HEK293 (cell line): ENCODE measurements around the gene GALNT10.

ENCODE experiments used
- BCL11B ChIP-seq: fragments of 450-650 bp; formaldehyde crosslinking; IDR thresholded peaks from 2 replicates; pipeline ENCODE4 v1.5.1; 2016; ENCODE audit warnings: low read depth, missing biosample characterization, missing genetic modification characterization
- KLF7 ChIP-seq: fragments of 450-650 bp; formaldehyde crosslinking; IDR thresholded peaks from 2 replicates; pipeline ENCODE4 v1.5.1; 2016; ENCODE audit warnings: missing biosample characterization, missing genetic modification characterization, borderline replicate concordance
- OVOL3 ChIP-seq: fragments of 450-650 bp; formaldehyde crosslinking; IDR thresholded peaks from 2 replicates; pipeline ENCODE4 v1.5.1; 2016; ENCODE audit warnings: missing biosample characterization, missing genetic modification characterization
- SP7 ChIP-seq: fragments of 450-650 bp; formaldehyde crosslinking; IDR thresholded peaks from 2 replicates; pipeline ENCODE4 v1.5.1; 2016; ENCODE audit warnings: missing biosample characterization, missing genetic modification characterization
- ZBTB49 ChIP-seq: fragments of 450-650 bp; formaldehyde crosslinking; IDR thresholded peaks from 2 replicates; pipeline ENCODE4 v1.5.1; 2016; ENCODE audit warnings: missing biosample characterization, missing genetic modification characterization, low read depth
- ZFP3 ChIP-seq: fragments of 450-650 bp; formaldehyde crosslinking; IDR thresholded peaks from 2 replicates; pipeline ENCODE4 v1.5.1; 2016; ENCODE audit warnings: low read depth, missing biosample characterization, missing genetic modification characterization
- ZFP41 ChIP-seq: fragments of 450-650 bp; formaldehyde crosslinking; IDR thresholded peaks from 2 replicates; pipeline ENCODE4 v1.5.1; 2016; ENCODE audit warnings: missing biosample characterization, missing genetic modification characterization, borderline replicate concordance
- ZFP69B ChIP-seq: fragments of 450-650 bp; formaldehyde crosslinking; IDR thresholded peaks from 2 replicates; pipeline ENCODE4 v1.5.1; 2016; ENCODE audit warnings: missing biosample characterization, missing genetic modification characterization
- ZIC2 ChIP-seq: fragments of 450-650 bp; formaldehyde crosslinking; IDR thresholded peaks from 2 replicates; pipeline ENCODE4 v1.5.1; 2016; ENCODE audit warnings: missing biosample characterization, missing genetic modification characterization
- ZNF10 ChIP-seq: fragments of 450-650 bp; formaldehyde crosslinking; IDR thresholded peaks from 2 replicates; pipeline ENCODE4 v1.5.1; 2017; ENCODE audit warnings: missing biosample characterization, missing genetic modification characterization
- ZNF112 ChIP-seq: fragments of 450-650 bp; formaldehyde crosslinking; IDR thresholded peaks from 2 replicates; pipeline ENCODE4 v1.5.0; 2017; ENCODE audit warnings: missing biosample characterization, missing genetic modification characterization
- ZNF114 ChIP-seq: fragments of 450-650 bp; formaldehyde crosslinking; IDR thresholded peaks from 2 replicates; pipeline ENCODE4 v1.5.0; 2017; ENCODE audit warnings: missing biosample characterization, missing genetic modification characterization
- ZNF157 ChIP-seq: fragments of 450-650 bp; formaldehyde crosslinking; IDR thresholded peaks from 2 replicates; pipeline ENCODE4 v1.5.1; 2016; ENCODE audit warnings: missing biosample characterization, missing genetic modification characterization
- ZNF174 ChIP-seq: fragments of 450-650 bp; formaldehyde crosslinking; IDR thresholded peaks from 2 replicates; pipeline ENCODE4 v1.5.0; 2017; ENCODE audit warnings: missing biosample characterization, mild to moderate bottlenecking, missing genetic modification characterization
- ZNF184 ChIP-seq: fragments of 450-650 bp; IDR thresholded peaks from 2 replicates; pipeline ENCODE4 v1.5.1; 2018; ENCODE audit warnings: missing biosample characterization, mild to moderate bottlenecking, missing genetic modification characterization
- ZNF239 ChIP-seq: fragments of 450-650 bp; formaldehyde crosslinking; IDR thresholded peaks from 2 replicates; pipeline ENCODE4 v1.5.1; 2016; ENCODE audit warnings: missing biosample characterization, missing genetic modification characterization
- ZNF26 ChIP-seq: fragments of 450-650 bp; formaldehyde crosslinking; IDR thresholded peaks from 2 replicates; pipeline ENCODE4 v1.5.1; 2016; ENCODE audit warnings: missing biosample characterization, missing genetic modification characterization
- ZNF302 ChIP-seq: fragments of 450-650 bp; formaldehyde crosslinking; IDR thresholded peaks from 2 replicates; pipeline ENCODE4 v1.5.1; 2016; ENCODE audit warnings: missing biosample characterization, missing genetic modification characterization, low read depth
- ZNF311 ChIP-seq: fragments of 450-650 bp; formaldehyde crosslinking; IDR thresholded peaks from 2 replicates; pipeline ENCODE4 v1.5.1; 2017; ENCODE audit warnings: missing biosample characterization, missing genetic modification characterization, borderline replicate concordance
- ZNF354C ChIP-seq: fragments of 450-650 bp; formaldehyde crosslinking; IDR thresholded peaks from 2 replicates; pipeline ENCODE4 v1.5.1; 2016; ENCODE audit warnings: missing biosample characterization, missing genetic modification characterization, low read depth, borderline replicate concordance
- ZNF404 ChIP-seq: fragments of 450-650 bp; formaldehyde crosslinking; IDR thresholded peaks from 2 replicates; pipeline ENCODE4 v1.5.1; 2017; ENCODE audit warnings: missing biosample characterization, missing genetic modification characterization
- ZNF473 ChIP-seq: fragments of 450-650 bp; formaldehyde crosslinking; IDR thresholded peaks from 2 replicates; pipeline ENCODE4 v1.5.1; 2017; ENCODE audit warnings: missing biosample characterization, missing genetic modification characterization
- ZNF548 ChIP-seq: fragments of 450-650 bp; formaldehyde crosslinking; IDR thresholded peaks from 2 replicates; pipeline ENCODE4 v1.5.1; 2016; ENCODE audit warnings: missing biosample characterization, missing genetic modification characterization
- ZNF560 ChIP-seq: fragments of 450-650 bp; formaldehyde crosslinking; IDR thresholded peaks from 2 replicates; pipeline ENCODE4 v1.5.1; 2017; ENCODE audit warnings: missing biosample characterization, missing genetic modification characterization, borderline replicate concordance
- ZNF623 ChIP-seq: fragments of 450-650 bp; formaldehyde crosslinking; IDR thresholded peaks from 2 replicates; pipeline ENCODE4 v1.5.1; 2016; ENCODE audit warnings: missing biosample characterization, missing genetic modification characterization
- ZNF629 ChIP-seq: fragments of 450-650 bp; formaldehyde crosslinking; IDR thresholded peaks from 2 replicates; pipeline ENCODE4 v1.5.1; 2017; ENCODE audit warnings: missing biosample characterization, missing genetic modification characterization
- ZNF645 ChIP-seq: fragments of 450-650 bp; formaldehyde crosslinking; IDR thresholded peaks from 2 replicates; pipeline ENCODE4; 2016; ENCODE audit warnings: missing biosample characterization, missing genetic modification characterization
- ZNF660 ChIP-seq: fragments of 450-650 bp; IDR thresholded peaks from 2 replicates; pipeline ENCODE4 v1.5.1; 2018; ENCODE audit warnings: missing biosample characterization, mild to moderate bottlenecking, missing genetic modification characterization
- ZNF677 ChIP-seq: fragments of 450-650 bp; IDR thresholded peaks from 2 replicates; pipeline ENCODE4 v1.5.0; 2018; ENCODE audit warnings: missing biosample characterization, mild to moderate bottlenecking, missing genetic modification characterization, moderate library complexity
- ZNF791 ChIP-seq: fragments of 450-650 bp; formaldehyde crosslinking; IDR thresholded peaks from 2 replicates; pipeline ENCODE4 v1.5.1; 2016; ENCODE audit warnings: missing biosample characterization, missing genetic modification characterization
- ZNF843 ChIP-seq: fragments of 450-650 bp; formaldehyde crosslinking; IDR thresholded peaks from 2 replicates; pipeline ENCODE4 v1.5.1; 2016; ENCODE audit warnings: missing biosample characterization, missing genetic modification characterization
- ZXDB ChIP-seq: fragments of 450-650 bp; formaldehyde crosslinking; IDR thresholded peaks from 2 replicates; pipeline ENCODE4 v1.5.1; 2016; ENCODE audit warnings: missing biosample characterization, missing genetic modification characterization
- TF ChIP-seq, protein P1 (sequence below): fragments of 450-650 bp; formaldehyde crosslinking; IDR thresholded peaks from 2 replicates; pipeline ENCODE4 v1.5.1; 2016; ENCODE audit warnings: missing biosample characterization, missing genetic modification characterization
- TF ChIP-seq, protein P2 (sequence below): fragments of 450-650 bp; IDR thresholded peaks from 2 replicates; pipeline ENCODE4 v1.5.1; 2018; ENCODE audit warnings: missing biosample characterization, missing genetic modification characterization

GALNT10 gene

GRCh38 chr5:154368041-154368800 lies 177.7 kb downstream of the GALNT10 start (continued):
- TF ChIP-seq OVOL3 (no peak), ZNF473 (tag by site-specific recombination) (no peak), ZNF791 (tag by site-specific recombination) (no peak), ZNF302 (no peak), ZXDB (0 out of 2 replicates have a peak, but pooled peaks have one; percentile 21), ZNF404 (tag by site-specific recombination) (no peak), ZFP69B (peak; percentile 89), ZNF660 (tag by site-specific recombination) (no peak), ZNF184 (tag by site-specific recombination) (no peak), ZNF174 (tag by site-specific recombination) (no peak), ZNF354C (tag by site-specific recombination) (no peak), SP7 (tag by site-specific recombination) (peak; percentile 51), ZNF10 (tag by site-specific recombination) (no peak), ZNF112 (tag by site-specific recombination) (no peak), ZNF623 (tag by site-specific recombination) (no peak), ZNF239 (tag by site-specific recombination) (no peak), ZBTB49 (tag by site-specific recombination) (no peak), ZFP41 (tag by site-specific recombination) (no peak), ZNF645 (tag by site-specific recombination) (no peak), ZNF629 (tag by site-specific recombination) (peak; percentile 77), ZNF548 (no peak), ZNF157 (tag by site-specific recombination) (no peak), BCL11B (no peak), KLF7 (tag by site-specific recombination) (no peak), ZNF677 (tag by site-specific recombination) (0 out of 2 replicates have a peak, but pooled peaks have one; percentile 59), ZNF560 (tag by site-specific recombination) (no peak), ZFP3 (tag by site-specific recombination) (no peak), ZNF843 (no peak), ZIC2 (tag by site-specific recombination) (peak; percentile 49; the same call in 1 of the 2 replicates), ZNF311 (tag by site-specific recombination) (no peak), ZNF26 (no peak), ZNF114 (tag by site-specific recombination) (no peak)
- TF ChIP-seq, protein P1, sequence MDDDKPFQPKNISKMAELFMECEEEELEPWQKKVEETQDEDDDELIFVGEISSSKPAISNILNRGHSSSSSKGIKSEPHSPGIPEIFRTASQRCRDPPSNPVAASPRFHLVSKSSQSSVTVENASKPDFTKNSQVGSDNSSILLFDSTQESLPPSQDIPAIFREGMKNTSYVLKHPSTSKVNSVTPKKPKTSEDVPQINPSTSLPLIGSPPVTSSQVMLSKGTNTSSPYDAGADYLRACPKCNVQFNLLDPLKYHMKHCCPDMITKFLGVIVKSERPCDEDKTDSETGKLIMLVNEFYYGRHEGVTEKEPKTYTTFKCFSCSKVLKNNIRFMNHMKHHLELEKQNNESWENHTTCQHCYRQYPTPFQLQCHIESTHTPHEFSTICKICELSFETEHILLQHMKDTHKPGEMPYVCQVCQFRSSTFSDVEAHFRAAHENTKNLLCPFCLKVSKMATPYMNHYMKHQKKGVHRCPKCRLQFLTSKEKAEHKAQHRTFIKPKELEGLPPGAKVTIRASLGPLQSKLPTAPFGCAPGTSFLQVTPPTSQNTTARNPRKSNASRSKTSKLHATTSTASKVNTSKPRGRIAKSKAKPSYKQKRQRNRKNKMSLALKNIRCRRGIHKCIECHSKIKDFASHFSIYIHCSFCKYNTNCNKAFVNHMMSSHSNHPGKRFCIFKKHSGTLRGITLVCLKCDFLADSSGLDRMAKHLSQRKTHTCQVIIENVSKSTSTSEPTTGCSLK (tag by site-specific recombination): no peak
- TF ChIP-seq, protein P2, sequence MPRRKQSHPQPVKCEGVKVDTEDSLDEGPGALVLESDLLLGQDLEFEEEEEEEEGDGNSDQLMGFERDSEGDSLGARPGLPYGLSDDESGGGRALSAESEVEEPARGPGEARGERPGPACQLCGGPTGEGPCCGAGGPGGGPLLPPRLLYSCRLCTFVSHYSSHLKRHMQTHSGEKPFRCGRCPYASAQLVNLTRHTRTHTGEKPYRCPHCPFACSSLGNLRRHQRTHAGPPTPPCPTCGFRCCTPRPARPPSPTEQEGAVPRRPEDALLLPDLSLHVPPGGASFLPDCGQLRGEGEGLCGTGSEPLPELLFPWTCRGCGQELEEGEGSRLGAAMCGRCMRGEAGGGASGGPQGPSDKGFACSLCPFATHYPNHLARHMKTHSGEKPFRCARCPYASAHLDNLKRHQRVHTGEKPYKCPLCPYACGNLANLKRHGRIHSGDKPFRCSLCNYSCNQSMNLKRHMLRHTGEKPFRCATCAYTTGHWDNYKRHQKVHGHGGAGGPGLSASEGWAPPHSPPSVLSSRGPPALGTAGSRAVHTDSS: no peak
